T-helper 17 cell (primary cell): ENCODE measurements around the gene RPRD1A. TPM values are rescaled to one million over a fixed set of nuclear protein-coding genes. Genes with fewer than 3 reads are reported as not detected.
"Not testable (repeated sequence)": the region's sequence is repeated elsewhere in the genome, so short reads cannot be mapped to it uniquely, and the experiment has no call there.

Experiments
- ATAC-seq: fragments of 150-1000 bp; cut with Tn5 transposase; 2 replicates; pipeline ENCODE4 v1.10.0; 2021; ENCODE audit warnings: mild to moderate bottlenecking, moderate library complexity
- DNase-seq, 3 donors: peaks; one replicate each; pipeline versions ENCODE4 v3.0.0 to v3.0.0-alpha.2; 2020 to 2021
- H3K9me3 ChIP-seq: one replicate; pipeline ENCODE4 v1.7.0; 2013; ENCODE audit warnings: low read length, mild to moderate bottlenecking; ENCODE audit not compliant: control insufficient read depth, poor library complexity, severe bottlenecking
- H3K27ac Mint-ChIP-seq: one replicate; pipeline ENCODE4 v1.8.0; 2022; ENCODE audit warnings: mild to moderate bottlenecking, moderate library complexity, mixed read lengths
- H3K27me3 Mint-ChIP-seq: one replicate; pipeline ENCODE4 v1.8.0; 2022; ENCODE audit warnings: mixed read lengths
- H3K36me3 Mint-ChIP-seq: one replicate; pipeline ENCODE4 v1.8.0; 2022; ENCODE audit warnings: low read depth, mixed read lengths
- H3K4me1 Mint-ChIP-seq: one replicate; pipeline ENCODE4 v1.8.0; 2022; ENCODE audit warnings: mild to moderate bottlenecking, mixed read lengths
- H3K4me3 Mint-ChIP-seq: one replicate; pipeline ENCODE4 v1.8.0; 2022; ENCODE audit warnings: mild to moderate bottlenecking, moderate library complexity, mixed read lengths
- total RNA-seq, 4 donors: library from RNA in 2 of 4; stranded (reverse) in 2 of 4; gene quantifications; one replicate each; pipeline ENCODE4 v1.2.3 and lab custom pipeline; 2022 to 2026

RPRD1A gene, protein sequence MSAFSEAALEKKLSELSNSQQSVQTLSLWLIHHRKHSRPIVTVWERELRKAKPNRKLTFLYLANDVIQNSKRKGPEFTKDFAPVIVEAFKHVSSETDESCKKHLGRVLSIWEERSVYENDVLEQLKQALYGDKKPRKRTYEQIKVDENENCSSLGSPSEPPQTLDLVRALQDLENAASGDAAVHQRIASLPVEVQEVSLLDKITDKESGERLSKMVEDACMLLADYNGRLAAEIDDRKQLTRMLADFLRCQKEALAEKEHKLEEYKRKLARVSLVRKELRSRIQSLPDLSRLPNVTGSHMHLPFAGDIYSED
- total RNA-seq, result 10 to 100 TPM; 14.9 to 20.5 TPM
- total RNA-seq (lab: John Stamatoyannopoulos, UW), result 25.6 to 53.3 reads per million in 2 donors

DNA sequence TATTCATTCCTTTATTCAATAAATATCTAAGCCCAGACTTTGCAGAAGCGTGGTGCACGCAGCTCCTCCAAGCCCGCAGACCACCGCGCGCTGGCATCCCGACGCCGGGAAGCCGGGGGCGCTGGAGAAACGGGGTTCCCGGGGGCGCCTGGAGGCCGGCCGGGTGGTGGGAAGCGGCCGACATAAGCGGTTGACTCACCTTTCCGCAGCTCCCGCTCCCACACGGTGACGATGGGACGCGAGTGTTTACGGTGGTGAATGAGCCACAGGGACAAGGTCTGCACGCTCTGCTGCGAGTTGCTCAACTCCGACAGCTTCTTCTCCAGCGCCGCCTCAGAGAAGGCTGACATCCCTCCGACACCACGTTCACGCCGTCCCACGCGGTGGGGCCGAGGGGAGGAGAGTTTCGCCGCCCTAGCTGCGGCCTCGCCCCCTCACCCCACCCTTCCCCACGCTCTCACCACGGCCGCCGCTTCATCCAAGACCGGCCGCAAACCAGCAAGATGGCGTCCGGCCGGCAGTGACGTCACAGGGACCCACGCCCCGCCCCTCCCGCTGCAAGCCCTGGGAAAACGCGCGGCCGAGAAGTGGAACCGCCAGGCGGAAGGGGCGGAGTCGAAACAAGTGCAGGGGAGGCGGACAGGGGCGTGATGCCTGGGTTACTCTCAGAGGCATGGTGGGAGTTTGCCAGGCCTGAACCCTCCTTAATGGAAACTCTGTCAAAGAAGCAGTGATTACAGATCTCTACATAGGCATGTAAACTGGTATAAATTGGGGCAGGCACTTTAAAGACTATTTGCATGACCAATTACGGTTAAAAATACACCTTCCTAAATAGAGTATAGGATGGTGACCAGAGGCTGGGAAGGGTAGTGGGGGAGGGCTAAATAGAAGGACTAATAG, at the start of gene RPRD1A:
RPRD1A (minus strand) TSS at position 505 of the 903 bp plus-strand sequence; CDS start at position 350, 155 bp downstream.
- Mint-ChIP-seq H3K36me3 (peaks cover 3% of the 10 kb centered on the region), H3K4me3 (peak within 1 kb of the TSS; percentile 95), H3K27ac (peak within 1 kb of the TSS; percentile 92), H3K27me3 (no peaks in the 10 kb centered on the region), H3K4me1 (peaks cover 21% of the 10 kb centered on the region)
- H3K9me3 ChIP-seq, result no peaks in the 10 kb centered on the region
- peak; percentile 94 for ATAC-seq
- DNase-seq, result peak; percentile 92 to 96 (median 93)

DNA sequence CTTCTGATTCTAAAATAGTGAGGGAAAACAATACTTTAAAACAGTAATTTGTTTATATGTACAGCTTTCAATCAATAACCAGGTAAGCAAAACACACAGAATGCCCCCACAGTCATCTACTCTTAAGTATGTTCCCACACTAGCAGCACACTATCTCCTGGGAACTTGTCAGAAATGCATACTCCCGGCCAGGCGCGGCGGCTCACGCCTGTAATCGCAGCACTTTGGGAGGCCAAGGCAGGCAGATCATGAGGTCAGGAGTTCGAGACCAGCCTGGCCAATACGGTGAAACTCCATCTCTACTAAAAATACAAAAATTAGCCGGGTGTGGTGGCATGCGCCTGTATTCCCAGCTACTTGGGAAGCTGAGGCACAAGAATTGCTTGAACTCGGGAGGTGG, 49.4 kb upstream of the RPRD1A start:
- peaks cover 13% of the 10 kb centered on the region for H3K36me3 Mint-ChIP-seq
- ATAC-seq, H3K27me3 Mint-ChIP-seq, H3K4me1 Mint-ChIP-seq, DNase-seq, H3K27ac Mint-ChIP-seq, H3K4me3 Mint-ChIP-seq, H3K9me3 ChIP-seq: not testable (repeated sequence)

DNA sequence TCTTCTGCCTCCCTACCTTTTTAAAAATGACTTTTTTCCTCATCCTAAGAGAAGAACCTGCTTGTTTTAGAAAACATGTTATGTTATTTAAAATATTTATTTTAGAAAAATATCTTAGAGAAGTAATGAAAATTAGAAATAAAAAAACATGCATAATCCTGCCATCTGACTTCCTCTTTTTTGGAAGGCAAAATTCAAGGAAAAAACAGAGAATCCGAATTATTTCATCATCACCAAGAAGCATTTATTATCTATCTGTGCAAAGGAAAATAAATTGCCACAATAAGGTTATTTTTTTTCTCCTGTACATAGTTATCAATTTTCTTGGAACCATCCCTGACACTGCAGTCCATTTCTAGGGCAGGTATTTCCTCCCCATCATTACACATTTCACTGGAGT, 47.4 kb upstream of the RPRD1A start:
- H3K9me3 ChIP-seq, result no peaks in the 10 kb centered on the region
- Mint-ChIP-seq H3K27me3 (no peaks in the 10 kb centered on the region), H3K4me1 (peaks cover 2% of the 10 kb centered on the region), H3K27ac (no peak overlapping the region), H3K36me3 (peaks cover 13% of the 10 kb centered on the region), H3K4me3 (no peak overlapping the region)
- no peak for ATAC-seq
- DNase-seq, result no peak

DNA sequence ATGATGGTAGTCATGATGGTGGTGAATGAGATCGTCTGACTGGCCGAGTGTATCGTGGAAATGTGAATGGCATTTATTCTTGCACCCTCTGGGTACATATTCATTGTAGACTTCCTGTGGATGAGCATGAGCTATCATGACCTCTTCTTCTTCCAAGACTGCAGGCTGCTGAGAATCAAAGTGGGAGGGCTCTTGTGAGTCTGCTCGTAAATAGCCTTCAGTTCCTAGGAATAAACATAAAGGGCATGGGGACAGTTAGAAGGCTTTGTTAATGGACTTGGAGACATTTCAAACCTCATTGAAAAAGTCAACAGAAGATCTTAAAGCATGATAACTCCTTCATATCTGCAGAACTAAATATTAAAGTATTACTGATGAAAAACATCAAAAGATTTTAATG, 46.9 kb upstream of the RPRD1A start:
- no peak overlapping the region for H3K4me3 Mint-ChIP-seq
- H3K27ac Mint-ChIP-seq, result no peak overlapping the region
- no peaks in the 10 kb centered on the region for H3K9me3 ChIP-seq
- H3K36me3 Mint-ChIP-seq, result peaks cover 15% of the 10 kb centered on the region
- ATAC-seq (no peak), DNase-seq (no peak)
- no peaks in the 10 kb centered on the region for H3K27me3 Mint-ChIP-seq
- peaks cover 2% of the 10 kb centered on the region for H3K4me1 Mint-ChIP-seq

DNA sequence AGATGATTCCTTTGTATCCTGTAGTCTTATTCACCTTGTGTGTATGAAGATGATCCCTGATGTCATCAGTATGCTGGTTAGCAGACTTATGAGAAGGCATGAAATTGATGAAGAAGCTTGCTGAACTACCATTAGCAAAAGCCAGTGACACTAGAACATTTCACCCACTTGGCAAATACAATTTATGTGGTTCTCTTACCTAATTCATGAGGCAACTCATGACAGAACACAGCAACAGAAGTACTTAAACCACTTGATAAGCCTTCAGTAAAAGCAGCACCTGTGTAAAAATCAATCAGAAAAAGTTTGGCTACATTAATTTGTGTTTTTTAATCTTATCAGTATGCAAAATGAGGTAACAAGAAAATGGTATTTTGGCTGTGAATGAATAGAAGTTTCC, 44.9 kb upstream of the RPRD1A start:
- no peaks in the 10 kb centered on the region for H3K27me3 Mint-ChIP-seq
- peaks cover 19% of the 10 kb centered on the region for H3K36me3 Mint-ChIP-seq
- ATAC-seq, result no peak

DNA sequence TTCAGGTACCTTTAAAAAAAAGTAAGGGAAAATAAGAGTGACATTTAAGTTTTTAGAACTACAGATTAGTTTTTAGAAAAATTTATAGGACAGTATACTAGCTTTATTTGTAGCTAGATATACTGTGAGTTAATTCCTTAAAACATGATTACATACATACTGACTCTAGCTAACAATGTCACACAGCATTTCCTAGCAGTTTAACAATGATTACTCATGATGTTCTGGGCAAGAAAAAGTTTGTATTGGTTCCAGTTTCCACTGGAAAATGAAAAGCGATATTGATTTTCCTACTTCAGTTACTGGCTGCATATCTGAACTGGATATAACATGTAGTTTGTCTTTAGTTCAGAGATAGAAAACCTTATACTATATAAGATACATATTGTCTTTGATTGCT, 42.4 kb upstream of the RPRD1A start:
- Mint-ChIP-seq H3K36me3 (peaks cover 18% of the 10 kb centered on the region), H3K27me3 (no peaks in the 10 kb centered on the region), H3K27ac (no peak overlapping the region), H3K4me3 (no peak overlapping the region), H3K4me1 (no peaks in the 10 kb centered on the region)
- ATAC-seq (no peak), DNase-seq (no peak)
- H3K9me3 ChIP-seq, result no peaks in the 10 kb centered on the region

More for the DNA sequence above, 44.9 kb upstream of the RPRD1A start:
- no peaks in the 10 kb centered on the region for H3K9me3 ChIP-seq
- no peak for DNase-seq
- Mint-ChIP-seq H3K27ac (no peak overlapping the region), H3K4me1 (no peaks in the 10 kb centered on the region), H3K4me3 (no peak overlapping the region)

DNA sequence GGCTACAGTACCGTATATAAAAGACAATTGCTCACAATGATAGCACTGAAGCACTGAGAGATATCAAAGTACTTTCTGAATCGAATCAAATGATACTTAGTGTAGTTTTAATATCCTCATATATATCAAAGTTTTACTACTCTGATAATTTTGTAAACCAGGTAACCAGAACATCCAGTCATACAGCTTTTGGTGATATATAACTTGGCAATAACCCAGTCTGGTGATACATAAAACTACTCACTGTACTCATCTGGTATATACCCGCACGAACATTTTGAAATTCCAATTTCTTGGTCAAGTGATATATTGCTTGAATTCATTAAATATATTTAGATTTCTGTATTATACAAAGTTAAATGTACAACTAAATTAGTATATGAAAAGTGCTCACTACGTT, 41.2 kb upstream of the RPRD1A start:
- ATAC-seq, result no peak
- H3K4me1 Mint-ChIP-seq, result no peaks in the 10 kb centered on the region
- no peak for DNase-seq
- no peaks in the 10 kb centered on the region for H3K27me3 Mint-ChIP-seq
- H3K9me3 ChIP-seq, result no peaks in the 10 kb centered on the region
- H3K36me3 Mint-ChIP-seq, result peaks cover 13% of the 10 kb centered on the region
- H3K4me3 Mint-ChIP-seq, result no peak overlapping the region
- H3K27ac Mint-ChIP-seq, result no peak overlapping the region

DNA sequence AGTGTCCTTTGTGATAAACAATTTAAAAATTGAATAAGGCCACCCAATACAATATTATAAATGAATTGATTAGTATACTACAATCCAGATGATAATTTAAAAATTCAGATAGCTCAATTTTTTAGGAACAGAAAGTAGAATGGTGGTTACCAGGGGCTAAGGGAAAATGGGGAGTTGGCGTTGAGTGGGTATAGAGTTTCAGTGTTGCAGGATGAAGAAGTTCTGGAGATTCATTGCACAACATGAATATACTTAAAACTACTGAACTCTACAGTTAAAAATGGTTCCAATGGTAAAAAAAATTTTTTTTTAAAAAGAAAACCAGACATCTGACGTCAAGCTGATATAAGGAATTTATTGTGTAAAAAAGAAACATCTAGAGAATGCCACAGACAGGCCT, 40.8 kb upstream of the RPRD1A start:
- no peaks in the 10 kb centered on the region for H3K9me3 ChIP-seq
- Mint-ChIP-seq H3K27ac (no peak overlapping the region), H3K36me3 (peaks cover 13% of the 10 kb centered on the region), H3K4me1 (no peaks in the 10 kb centered on the region), H3K27me3 (no peaks in the 10 kb centered on the region), H3K4me3 (no peak overlapping the region)
- no peak for ATAC-seq
- DNase-seq, result no peak

DNA sequence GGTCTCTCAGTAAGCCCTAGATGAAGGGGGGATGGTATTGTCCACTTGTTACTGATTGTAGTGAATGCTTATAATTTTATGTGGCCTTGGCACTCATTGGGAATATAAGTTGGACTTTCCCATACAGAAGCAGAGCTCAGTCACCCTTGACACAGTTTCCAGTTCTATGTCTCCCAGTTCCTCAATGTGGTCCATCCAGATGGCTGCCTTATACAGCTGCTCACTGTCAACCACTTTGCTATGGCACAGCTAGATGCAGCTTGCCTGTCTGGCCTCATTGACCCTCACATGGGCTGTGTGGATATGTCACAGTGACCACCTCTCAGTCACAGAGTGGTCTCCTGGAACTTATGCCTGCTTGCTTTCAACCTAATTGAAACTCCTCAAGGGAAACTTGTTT, 40.1 kb upstream of the RPRD1A start:
- H3K9me3 ChIP-seq, result no peaks in the 10 kb centered on the region
- Mint-ChIP-seq H3K27me3 (no peaks in the 10 kb centered on the region), H3K36me3 (peaks cover 12% of the 10 kb centered on the region), H3K27ac (no peak overlapping the region), H3K4me3 (no peak overlapping the region), H3K4me1 (no peaks in the 10 kb centered on the region)
- ATAC-seq, result no peak
- DNase-seq, result no peak

DNA sequence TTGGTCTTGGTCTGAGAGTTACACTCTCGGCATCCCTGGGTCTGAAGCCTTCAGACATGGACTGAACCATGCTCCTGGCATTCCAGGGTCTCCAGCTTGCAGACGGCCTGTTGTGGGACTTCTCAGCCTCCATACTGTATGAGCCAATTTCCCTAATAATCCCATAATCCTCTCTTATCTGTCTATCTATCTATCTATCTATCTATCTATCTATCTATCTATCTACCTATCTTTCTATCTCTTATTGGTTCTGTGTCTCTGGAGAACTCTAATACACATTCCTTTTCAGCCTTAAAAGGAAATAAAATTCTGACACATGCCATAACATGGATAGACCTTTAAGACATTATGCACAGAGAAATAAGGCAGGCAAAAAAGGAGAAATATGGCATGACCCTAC, 37.4 kb upstream of the RPRD1A start:
- Mint-ChIP-seq H3K36me3 (peaks cover 6% of the 10 kb centered on the region), H3K27ac (no peak overlapping the region), H3K27me3 (peaks cover 6% of the 10 kb centered on the region), H3K4me1 (no peaks in the 10 kb centered on the region), H3K4me3 (no peak overlapping the region)
- ATAC-seq, result no peak
- no peak for DNase-seq
- H3K9me3 ChIP-seq, result no peaks in the 10 kb centered on the region

DNA sequence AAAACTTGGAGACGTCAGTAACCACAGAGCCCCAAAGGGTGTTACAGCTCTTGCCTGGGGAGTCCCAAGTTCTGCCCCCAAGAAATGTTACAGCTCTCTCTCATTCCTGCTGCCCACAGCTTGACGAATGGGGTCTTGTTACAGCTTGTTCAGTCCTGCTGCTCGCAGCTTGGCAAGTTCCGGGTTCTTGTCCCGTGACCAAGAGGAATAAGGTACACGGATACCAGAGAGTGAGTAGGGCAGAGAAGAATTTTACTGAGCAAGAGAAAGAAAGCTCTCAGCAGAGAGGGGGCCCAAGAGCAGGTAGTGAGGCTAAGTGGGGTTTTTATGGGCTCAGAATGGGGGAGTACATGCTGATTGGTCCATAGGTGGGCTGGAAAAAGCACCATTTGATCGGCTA, 34.6 kb upstream of the RPRD1A start:
- H3K36me3 Mint-ChIP-seq, result no peaks in the 10 kb centered on the region
- DNase-seq (no peak), ATAC-seq (no peak)
- no peak overlapping the region for H3K27ac Mint-ChIP-seq
- H3K27me3 Mint-ChIP-seq, result peaks cover 7% of the 10 kb centered on the region
- no peak overlapping the region for H3K4me3 Mint-ChIP-seq
- no peaks in the 10 kb centered on the region for H3K4me1 Mint-ChIP-seq
- H3K9me3 ChIP-seq, result no peaks in the 10 kb centered on the region

DNA sequence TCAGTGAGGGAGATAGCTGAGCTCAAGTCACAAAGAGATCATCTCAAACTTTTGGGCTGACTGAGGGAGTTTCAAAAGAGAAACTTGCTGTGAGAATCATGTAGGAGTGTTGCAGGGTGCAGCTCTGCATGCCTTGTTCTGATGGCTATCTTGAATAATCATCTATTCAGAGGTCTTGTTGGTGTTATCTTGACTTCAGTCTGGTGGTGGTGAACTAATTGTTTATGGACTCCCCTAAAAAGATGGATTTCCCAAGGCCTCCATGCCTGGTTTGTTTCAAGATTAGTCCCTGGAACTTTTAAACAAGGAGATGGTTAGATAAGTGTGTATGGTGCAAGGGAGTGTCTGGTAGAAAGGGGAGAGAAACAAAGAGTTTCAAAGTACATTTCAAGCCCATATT, 32.0 kb upstream of the RPRD1A start:
- ATAC-seq (no peak), DNase-seq (no peak)
- Mint-ChIP-seq H3K4me3 (no peak overlapping the region), H3K4me1 (no peaks in the 10 kb centered on the region), H3K27me3 (peaks cover 10% of the 10 kb centered on the region), H3K27ac (no peak overlapping the region), H3K36me3 (no peaks in the 10 kb centered on the region)
- no peaks in the 10 kb centered on the region for H3K9me3 ChIP-seq

DNA sequence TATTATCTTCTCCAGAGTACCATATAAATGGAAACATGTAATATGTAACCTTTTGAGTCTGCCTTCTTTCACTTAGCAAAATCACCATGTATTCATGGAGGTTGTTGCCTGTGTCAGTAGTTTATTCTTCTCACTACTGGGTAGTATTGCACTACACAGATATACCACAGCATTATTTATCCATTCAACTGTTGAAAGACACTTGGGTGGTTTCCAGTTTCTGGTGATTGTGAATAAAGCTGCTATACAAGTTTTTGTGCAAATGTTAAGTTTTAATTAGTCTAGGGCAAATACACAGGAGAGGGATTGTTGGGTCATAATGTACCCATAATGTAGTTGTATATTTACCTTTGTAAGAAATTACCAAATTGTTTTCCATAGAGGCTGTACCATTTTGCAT, 29.6 kb upstream of the RPRD1A start:
- peaks cover 16% of the 10 kb centered on the region for H3K27me3 Mint-ChIP-seq
- no peak overlapping the region for H3K27ac Mint-ChIP-seq
- H3K9me3 ChIP-seq, result no peaks in the 10 kb centered on the region
- H3K4me1 Mint-ChIP-seq, result peaks cover 11% of the 10 kb centered on the region
- peaks cover 2% of the 10 kb centered on the region for H3K36me3 Mint-ChIP-seq
- H3K4me3 Mint-ChIP-seq, result no peak overlapping the region
- DNase-seq (no peak), ATAC-seq (no peak)
